Measurements from ENCODE around the gene HUNK.
"Not testable (repeated sequence)": the region's sequence is repeated elsewhere in the genome, so short reads cannot be mapped to it uniquely, and the experiment has no call there.

Gene HUNK

DNA sequence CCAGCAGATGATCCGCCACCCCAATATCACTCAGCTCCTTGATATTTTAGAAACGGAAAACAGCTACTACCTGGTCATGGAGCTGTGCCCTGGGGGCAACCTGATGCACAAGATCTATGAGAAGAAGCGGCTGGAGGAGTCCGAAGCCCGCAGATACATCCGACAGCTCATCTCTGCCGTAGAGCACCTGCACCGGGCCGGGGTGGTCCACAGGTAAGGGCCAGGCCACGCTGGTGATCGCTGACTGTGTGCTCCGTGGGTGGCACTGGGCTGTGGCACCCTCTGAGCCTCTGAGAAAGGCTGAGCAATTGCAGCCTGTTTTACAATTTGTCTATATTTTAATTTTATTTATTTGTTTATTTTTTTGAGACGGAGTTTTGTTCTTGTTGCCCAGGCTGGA, 51.7 kb downstream of the HUNK start:
- DNase-seq, result no peak

DNA sequence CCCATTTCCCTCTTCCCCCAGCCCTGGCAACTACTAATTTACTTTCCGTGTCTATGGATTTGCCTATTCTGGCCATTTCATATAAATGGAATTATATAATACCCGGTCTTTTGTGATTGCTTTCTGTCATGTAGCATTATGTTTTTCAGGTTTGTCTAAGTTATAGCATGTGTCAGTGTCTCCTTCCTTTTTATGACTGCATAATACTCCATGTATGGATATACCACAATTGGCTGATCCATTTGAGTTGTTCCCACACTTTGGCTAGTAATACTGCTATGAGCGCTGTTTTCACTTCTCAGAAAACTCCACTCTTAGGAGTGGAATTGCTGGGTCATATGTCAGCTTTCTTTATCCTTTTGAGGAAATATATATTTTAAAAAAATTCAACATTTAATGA, 53.7 kb downstream of the HUNK start:
- no peak for DNase-seq

DNA sequence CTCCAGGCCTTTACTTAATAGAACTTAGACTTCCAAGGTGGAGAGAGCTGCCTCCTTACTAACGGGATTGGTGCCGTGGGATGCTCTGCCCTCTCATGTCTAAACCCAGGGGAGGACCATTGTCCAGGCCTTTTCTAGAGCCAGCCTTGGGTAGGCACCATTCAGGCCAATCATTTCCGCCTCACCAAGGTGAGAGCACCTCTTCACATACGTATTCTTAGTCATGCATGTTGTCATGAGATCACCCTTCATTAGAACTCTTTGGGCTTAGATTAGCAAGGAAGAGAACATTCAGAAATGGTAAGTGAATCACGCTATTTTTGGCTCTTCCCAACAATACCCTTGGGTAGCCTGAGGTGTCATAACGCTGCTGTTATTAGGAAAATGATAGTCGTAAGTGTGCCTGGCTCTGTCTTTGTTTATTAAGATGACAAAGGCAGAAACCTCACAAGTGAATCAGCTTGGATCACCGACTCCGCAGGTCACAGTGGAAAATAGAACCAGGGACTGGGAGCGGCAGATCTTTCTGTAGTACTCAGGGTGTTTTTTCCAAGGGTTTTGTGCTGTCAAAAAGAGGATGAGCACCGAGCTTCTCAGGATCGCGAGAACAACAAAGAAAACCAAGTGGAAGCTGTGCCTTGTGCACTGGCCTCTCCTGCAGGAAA, 55.0 kb downstream of the HUNK start:
- DNase-seq, result no peak

DNA sequence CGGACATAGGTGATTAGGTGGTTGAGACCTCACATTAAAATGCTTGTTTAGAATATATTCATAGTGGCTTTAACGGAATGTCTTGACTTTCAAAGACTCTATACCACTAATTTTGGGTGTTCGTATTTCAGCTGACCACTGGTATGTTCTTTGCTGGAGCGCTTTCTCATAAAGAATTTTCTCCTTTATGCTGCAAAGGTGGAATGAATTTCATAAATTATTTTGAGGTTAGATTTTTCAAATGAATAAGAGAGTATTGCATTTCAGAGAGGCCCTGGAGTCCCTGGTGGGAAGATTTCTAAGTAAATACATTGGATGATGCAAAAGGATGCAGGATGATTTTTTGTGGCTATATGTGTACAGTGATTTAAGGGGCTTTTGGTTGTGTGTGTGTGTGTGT, 55.8 kb downstream of the HUNK start:
- DNase-seq, result no peak

DNA sequence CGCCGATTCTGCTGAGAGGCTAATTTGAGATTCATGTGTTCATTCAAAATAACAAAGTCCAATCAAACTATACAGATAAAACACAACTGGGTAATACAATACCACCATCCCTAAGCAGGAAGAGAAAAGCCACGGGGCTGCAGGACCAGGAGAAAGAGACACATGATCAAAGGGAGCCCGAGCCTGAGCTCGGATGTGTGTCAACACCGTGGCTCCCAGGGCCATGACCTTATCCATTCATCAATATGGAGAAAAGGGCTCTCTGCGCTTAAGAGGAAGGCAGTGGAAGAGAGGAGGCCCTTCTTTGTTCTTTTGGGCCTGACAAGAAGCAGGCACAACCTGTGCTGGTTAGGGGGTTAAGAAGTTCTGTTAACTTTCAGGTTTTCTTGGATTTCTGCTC, 56.7 kb downstream of the HUNK start:
- DNase-seq, result no peak

DNA sequence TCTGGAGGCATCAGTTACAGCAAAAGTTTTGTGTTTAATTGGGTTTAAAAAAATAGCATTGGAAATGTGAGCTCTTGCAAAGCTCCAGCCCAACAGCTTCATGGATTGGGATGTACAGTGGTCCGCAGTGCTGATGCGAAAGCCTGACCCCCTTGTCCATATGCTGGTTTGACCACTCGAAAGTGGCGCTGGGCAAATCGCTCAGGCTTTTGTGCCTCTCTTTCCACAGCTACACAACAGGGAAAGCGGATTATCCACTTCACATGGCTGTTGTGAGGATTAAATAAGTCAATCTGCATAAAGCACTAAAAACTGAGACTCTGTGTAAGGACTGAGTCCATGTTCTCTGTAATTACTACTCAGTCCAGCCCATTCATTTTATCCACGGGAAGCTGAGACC, 57.2 kb downstream of the HUNK start:
- DNase-seq, result no peak

DNA sequence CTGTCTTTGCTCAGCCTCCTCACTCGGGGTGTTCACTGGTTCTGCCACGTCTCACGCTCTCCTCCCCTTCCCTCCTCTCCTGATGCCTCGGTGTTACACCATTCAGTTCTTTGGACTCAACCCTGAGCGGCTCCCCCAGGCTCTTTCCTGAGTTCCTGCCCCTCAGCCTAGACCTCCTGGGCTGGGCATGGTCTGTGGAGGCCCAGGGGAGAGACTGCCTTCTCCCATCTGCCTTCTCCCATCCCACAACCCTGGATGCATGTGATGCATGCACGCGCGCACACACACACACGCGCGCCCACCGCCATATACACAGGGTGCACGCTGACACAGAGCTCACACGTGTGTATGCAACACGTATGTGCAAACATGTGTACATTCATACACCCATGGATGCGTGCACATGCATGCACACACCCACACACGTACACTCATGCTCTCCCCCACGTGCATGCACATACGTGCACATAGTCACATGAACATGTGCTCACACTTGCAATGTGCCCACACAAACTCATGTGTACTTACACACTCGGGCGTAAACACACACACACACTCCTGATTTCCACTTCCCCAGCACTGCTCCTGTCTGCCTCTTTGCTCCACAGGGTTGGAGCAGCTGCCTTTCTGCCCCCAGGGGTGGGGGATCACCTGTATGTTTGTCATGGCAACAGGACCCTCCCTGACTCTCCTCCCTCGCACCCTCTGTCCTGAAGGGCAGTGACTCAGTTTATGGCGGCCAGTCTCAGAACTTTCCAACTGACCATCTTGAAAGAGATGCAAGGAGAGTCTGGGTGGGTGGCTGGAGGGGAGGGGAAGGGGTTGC, 59.0 kb downstream of the HUNK start:
- DNase-seq, result no peak

DNA sequence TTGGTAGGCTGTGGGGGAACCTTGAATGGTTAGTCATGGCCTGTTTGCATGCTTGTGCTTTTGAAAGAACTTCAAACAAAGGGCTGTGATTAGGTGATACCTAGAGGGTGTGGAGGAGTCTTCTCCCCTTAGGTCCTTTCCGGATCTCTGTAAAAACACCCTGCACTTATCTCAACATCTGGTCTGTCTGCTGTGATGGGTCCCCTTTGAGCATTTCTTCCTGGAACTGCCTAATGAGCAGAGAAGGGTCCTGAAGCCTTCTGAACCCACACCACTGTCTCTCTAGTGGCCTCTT, 59.6 kb downstream of the HUNK start:
- DNase-seq, result no peak

DNA sequence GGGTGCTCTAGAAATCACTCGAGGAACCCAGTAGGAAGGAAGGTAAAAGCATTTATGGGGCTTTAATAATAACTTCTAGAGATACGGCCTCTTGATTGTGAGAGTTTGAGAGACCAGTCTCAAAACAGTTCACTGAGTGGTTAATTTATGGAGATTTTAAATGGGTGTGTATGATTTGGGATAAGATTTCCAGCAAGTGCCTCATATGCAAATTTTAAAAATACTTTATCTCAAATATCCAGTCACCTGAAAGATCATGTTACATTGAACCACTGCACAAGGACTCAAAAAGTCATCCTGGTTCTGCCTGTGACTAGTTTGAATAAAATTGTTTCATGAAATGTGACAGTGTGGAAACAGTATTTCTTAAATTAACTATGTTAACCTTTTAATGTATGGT, 64.5 kb downstream of the HUNK start:
- no peak for DNase-seq

DNA sequence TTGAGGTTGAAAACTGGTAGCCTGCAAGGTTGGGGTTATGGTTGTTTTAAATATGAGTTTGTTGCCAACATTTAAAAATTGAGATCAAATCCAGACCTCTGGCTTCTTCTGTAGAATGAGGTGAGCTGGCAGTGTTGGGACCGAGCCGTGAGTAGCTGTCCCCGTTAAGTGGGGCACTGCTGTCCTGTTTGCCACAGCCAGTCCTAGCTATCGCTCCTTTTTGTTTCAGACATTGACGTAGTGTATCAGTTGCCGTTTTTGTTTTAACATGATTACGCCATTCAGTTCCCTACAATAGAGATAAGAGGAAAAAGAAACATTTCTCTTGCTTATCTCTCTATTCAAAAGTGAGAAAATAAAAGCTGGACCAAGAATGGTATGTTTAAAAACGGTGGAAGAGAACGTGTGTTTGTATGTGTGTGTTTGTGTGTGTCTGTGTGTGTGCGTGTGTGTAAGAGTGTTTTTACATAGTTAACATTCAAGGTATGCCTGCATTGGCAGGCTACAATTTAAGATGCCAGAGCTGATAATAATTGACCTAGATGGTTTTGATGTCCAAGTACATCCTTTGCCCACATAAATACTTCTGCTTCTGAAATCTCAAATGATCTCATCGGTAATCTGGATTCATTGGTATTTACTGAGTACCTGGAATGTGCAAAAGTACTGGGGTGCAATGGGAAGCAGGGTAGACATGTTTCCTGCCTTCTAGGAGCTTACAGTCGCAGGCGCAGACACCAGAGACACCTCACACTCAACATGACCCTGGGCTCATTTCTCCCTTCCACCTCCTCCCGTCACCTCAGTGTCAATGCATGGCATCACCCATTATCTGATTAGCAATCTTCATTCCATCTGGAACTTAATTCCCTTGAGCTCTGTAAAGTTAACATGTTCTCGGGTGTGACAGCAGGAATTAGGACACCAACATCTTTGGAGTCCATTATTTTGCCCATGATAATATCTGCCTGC, 65.8 kb downstream of the HUNK start:
- no peak for DNase-seq

DNA sequence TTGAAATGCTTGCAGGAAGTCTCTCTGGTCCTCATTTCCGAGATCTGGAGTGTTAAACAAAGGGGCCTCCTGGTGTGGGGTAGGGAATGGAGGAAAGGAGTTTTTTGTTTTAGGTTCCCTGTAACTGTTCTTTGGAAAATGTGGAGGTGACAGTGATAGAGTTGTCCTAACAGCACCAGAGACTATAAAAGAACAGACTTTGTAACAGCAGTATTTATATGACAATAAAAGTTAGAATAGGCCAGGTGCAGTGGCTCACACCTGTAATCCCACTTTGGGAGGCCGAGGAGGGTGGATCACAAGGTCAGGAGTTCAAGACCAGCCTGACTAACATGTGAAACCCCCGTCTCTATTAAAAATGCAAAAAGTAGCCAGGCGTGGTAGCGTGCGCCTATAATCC, 68.9 kb downstream of the HUNK start:
- no peak for DNase-seq

DNA sequence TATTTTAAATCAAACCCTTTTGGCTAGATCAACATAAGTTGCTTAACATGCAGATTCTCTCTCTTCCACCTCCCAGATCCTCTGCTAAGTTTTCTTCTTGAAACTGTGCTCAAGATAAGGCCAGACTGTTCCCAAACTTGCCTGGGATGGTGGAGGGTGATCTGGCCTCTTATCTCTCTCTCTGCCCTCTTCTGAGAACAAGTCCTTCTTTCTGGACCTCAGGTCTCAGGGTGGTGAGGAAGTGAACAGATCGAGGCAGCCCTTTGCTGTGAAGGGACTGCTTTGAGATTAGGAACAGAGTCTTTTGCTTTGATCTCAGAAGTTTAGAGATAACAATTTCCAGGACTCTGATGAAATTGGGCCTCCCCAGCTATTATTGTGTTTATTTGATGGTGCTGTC, 70.7 kb downstream of the HUNK start:
- DNase-seq, result no peak

DNA sequence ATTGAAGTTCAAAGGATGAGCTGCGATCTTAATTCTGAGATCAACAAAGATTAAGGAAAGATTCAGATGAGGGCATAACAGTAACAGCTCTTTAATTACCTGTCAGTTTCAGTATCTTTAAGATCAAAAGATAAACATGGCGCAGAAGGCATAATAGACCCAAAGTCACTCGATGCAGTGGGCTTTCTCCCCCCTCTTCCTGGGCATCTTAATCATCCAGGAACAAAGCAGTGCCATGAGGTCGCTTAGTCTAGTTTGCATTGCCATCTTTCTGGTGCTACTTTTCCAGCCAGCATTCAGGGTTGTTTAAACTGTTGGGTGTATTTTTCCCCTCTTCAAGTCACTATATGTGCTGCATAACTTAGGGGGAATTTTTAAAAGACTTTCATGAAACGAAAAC, 72.3 kb downstream of the HUNK start:
- no peak for DNase-seq

DNA sequence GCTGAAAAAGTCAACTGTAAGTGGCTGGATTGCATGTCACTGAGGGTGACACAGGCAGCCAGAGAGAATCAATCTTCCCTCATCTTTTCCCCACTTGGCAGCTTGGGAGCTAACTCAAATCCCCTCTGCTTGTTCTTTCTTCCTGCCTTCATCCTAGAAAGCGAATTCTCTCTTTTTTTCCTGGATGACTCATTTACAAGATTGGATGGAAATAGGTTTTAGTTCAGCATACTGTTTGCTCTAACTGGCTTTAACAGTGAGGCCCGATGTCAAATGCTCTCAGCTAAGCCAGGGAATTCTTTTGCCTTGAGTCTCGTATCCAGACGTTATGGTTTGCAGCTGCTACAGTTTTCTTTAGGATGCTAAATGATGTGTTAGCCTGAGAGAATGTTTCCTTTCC, 72.7 kb downstream of the HUNK start:
- DNase-seq, result no peak

DNA sequence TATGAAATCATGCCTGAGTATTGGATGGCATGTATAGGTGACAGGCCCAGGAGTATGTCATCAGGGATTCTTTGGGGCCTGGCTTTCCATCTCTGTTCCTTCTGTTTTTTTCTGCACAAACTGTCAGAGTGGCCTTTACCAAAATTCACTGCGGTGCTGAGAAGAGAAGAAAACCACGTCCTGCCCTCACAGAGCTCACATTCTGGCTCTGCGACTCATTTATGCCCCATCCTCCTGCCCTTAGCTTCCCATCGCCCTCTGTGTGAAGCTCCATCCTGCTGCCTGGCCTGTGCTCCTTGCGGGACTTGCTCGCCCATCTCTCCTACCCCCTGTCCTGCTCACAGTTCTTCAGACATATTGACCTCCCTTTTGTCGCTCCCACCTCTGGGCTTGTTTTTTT, 73.4 kb downstream of the HUNK start:
- DNase-seq, result no peak

DNA sequence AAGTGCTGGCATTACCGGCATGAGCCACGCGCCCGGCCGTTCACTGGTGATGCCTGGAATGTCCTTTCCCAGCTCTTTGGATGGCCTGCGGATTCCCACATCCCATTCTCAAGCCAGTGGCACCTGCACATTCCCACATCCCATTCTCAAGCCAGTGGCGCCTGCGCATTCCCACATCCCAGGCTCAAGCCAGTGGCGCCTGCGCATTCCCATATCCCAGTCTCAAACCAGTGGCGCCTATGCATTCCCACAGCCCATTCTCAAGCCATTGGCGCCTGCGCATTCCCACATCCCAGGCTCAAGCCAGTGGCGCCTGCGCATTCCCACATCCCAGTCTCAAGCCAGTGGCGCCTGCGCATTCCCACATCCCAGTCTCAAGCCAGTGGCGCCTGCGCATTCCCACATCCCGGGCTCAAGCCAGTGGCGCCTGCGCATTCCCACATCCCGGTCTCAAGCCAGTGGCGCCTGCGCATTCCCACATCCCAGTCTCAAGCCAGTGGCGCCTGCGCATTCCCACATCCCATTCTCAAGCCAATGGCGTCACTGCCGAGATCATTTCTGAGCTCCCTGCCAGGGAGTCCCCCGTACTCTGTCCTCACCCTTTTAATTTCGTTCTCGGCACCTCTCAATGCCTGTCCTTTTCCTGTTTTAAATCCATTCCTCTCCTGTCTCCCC, 74.2 kb downstream of the HUNK start:
- DNase-seq, result not testable (repeated sequence)

DNA sequence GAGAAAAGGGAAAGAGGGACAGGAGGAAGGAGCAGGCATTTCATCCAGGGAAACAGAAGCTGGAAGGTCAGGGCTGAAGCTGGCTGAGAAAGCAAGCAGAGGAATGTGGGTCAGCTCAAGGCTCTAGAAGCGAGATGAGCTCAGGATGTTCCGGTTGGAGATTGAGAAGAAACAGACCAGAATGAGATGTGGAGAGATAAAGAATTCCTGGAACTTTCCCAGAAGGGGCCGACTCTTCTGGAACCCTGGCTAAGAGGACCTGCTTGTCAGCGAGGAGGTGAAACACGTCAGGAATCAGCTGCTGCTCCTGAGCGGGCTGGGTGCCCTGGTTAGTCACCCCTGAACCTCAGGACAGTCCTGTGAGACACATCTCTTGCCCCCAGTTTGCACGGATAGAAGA, 75.9 kb downstream of the HUNK start:
- DNase-seq, result no peak

DNA sequence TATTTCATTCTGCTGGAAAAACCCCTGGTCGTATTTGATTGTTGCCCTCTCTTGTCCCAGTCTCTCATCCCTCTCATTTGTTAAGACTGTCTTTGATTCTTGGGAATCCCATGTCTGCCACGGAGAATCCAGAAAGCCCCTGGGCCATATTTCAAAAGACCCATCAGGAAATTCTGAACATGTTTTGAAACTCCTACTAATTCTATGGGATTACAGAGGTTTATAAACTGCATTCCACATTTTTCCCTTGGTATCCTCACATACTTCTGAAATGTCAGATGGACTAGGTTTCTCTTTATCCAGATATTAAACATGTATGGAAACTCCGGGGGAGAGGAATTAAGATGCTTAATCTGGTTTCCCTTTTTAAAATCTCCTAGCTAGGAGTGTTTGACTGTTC, 80.0 kb downstream of the HUNK start:
- DNase-seq, result no peak

DNA sequence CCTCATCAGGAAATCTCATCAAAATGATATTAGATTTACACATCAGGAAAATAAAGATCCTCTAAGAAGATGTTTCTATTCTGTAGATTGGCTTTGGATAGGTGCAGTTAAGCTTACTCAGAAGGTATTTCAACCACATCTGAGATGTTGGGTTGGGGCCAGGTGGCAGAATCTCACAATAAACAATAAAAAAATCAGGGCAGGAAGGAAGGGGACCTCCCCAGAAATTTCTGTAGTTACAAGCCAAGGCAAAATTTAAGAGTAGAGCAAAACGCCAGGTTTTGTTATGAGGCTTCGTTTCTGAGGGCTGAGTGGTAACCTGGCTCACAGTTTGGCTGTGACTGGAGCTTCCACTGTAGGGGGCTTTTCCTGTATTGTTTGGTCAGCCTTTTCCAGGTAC, 84.8 kb downstream of the HUNK start:
- DNase-seq, result peak; percentile 21

DNA sequence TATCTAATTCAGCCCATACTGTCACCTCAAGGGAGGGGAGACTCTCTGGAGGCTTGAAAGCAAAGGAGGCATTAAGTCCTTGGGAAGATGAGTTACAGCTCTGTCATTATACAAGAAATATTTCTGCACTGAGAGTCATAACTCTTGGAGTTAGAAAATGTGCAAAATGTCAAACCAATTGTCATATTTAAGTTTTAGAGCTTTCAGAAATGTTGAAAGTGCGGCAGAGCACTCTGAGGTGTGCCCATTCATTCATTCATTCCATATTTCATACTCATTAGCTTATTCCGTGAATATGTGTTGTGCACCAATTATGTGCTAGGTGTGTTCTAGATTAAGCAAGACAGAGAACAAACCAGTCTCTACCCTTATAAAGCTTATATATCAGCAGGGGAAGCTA, 87.1 kb downstream of the HUNK start:
- DNase-seq, result no peak

DNA sequence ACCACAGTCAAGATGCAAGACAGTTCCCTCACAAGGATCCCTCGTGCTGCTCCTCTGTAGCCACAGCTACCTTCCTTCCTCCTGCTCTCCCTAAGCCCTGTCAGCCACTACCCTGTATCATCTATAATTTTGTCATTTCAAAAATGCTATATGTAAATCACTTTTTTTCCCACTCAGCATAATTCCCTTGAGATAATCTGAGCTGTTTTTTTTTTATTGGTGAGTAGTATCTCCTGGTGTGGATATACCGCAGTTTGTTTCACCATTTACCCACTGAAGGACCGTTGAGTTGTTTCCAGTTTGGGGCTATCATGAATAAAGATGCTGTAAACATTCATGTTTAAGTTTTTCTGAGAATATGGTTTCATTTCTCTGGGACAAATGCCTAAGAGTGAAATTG, 88.2 kb downstream of the HUNK start:
- DNase-seq, result no peak

DNA sequence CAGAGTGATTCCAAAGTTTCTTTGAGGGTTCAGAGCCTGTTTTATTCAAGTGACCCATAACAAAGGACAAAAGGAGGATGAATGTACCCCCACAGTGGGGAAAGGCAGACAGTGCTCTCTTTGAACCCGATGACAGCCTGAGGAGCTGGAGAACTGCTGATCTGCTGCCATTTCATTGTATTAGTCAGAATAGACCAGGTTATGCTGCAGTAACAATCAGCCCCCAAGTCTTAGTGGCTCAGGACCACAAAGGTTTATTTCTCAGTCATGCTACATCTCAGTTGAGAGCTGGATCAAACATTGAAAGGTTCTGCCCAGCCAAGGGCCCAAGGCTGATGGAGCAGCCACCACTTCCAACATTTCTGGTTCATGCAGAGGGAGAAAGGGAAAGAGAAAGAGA, 88.9 kb downstream of the HUNK start:
- DNase-seq, result no peak

DNA sequence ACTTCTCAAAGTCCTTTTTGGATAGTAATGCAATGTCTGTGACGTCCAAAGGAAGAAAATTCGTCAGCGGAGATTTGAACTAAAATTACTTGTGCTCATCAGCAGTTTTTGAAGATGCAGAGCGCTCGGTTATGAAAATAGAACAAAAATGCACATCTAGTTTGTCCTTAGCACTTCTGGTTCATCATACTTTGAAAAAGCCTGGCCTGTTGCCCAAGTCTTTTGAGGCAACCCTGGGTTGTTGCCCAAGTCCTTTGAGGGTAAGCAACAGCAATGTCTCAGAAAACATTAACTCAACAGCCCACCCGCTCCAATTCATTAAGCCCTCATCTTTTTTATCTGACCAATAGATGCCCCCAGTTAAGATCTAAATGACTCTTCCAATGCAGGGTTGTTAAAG, 91.9 kb downstream of the HUNK start:
- DNase-seq, result no peak
